Mucosa of stomach (tissue), 1 donor: ENCODE data around the gene ALDH16A1.

Experiments used
- H3K27me3 ChIP-seq: one replicate; pipeline ENCODE4 v1.7.0; 2013; ENCODE audit warnings: mild to moderate bottlenecking, low read length; ENCODE audit not compliant: control insufficient read depth, insufficient read depth
- H3K36me3 ChIP-seq: one replicate; pipeline ENCODE4 v1.7.0; 2013; ENCODE audit warnings: low read length; ENCODE audit not compliant: control insufficient read depth, insufficient read depth
- H3K4me1 ChIP-seq: one replicate; pipeline ENCODE4 v1.7.0; 2013; ENCODE audit warnings: mild to moderate bottlenecking, low read length; ENCODE audit not compliant: control insufficient read depth, insufficient read depth
- H3K4me3 ChIP-seq: one replicate; pipeline ENCODE4 v1.7.0; 2013; ENCODE audit warnings: low read length
- H3K9ac ChIP-seq: one replicate; pipeline ENCODE4 v1.7.0; 2013; ENCODE audit warnings: mild to moderate bottlenecking, low read length, moderate library complexity
- H3K9me3 ChIP-seq: one replicate; pipeline ENCODE4 v1.7.0; 2013; ENCODE audit warnings: mild to moderate bottlenecking, low read length, moderate library complexity; ENCODE audit not compliant: control insufficient read depth
- donor health status: Pancreatic carcinoma.

The ALDH16A1 gene

GRCh38 chr19:49490287-49491029 lies 37.4 kb downstream of the ALDH16A1 start:
- peaks cover 22% of the 10 kb centered on the region for H3K4me1 ChIP-seq
- no peak overlapping the region for H3K9ac ChIP-seq
- H3K4me3 ChIP-seq = no peak overlapping the region
- no peaks in the 10 kb centered on the region for H3K9me3 ChIP-seq
- H3K27me3 ChIP-seq = no peaks in the 10 kb centered on the region
- peaks cover 21% of the 10 kb centered on the region for H3K36me3 ChIP-seq

- no peaks in the 10 kb centered on the region for H3K9me3 ChIP-seq
- peaks cover 22% of the 10 kb centered on the region for H3K4me1 ChIP-seq
- no peak overlapping the region for H3K4me3 ChIP-seq
- no peak overlapping the region for H3K9ac ChIP-seq
- H3K36me3 ChIP-seq = peaks cover 21% of the 10 kb centered on the region
- no peaks in the 10 kb centered on the region for H3K27me3 ChIP-seq
These were observed 38.2 kb downstream of the ALDH16A1 start for GRCh38 chr19:49491030-49491803.

GRCh38 chr19:49491804-49492572 lies 39.0 kb downstream of the ALDH16A1 start:
- Histone ChIP-seq H3K27me3 (no peaks in the 10 kb centered on the region), H3K9me3 (no peaks in the 10 kb centered on the region), H3K36me3 (peaks cover 21% of the 10 kb centered on the region), H3K4me1 (peaks cover 25% of the 10 kb centered on the region), H3K4me3 (no peak overlapping the region), H3K9ac (no peak overlapping the region)

- no peak overlapping the region for H3K9ac ChIP-seq
- no peaks in the 10 kb centered on the region for H3K9me3 ChIP-seq
- H3K4me3 ChIP-seq = no peak overlapping the region
- no peaks in the 10 kb centered on the region for H3K27me3 ChIP-seq
- H3K36me3 ChIP-seq = peaks cover 28% of the 10 kb centered on the region
- H3K4me1 ChIP-seq = peaks cover 33% of the 10 kb centered on the region
These were observed 39.8 kb downstream of the ALDH16A1 start for GRCh38 chr19:49492573-49493405.

GRCh38 chr19:49496574-49497008 lies 43.6 kb downstream of the ALDH16A1 start:
- H3K4me1 ChIP-seq = peaks cover 44% of the 10 kb centered on the region
- peaks cover 29% of the 10 kb centered on the region for H3K36me3 ChIP-seq
- peak overlapping the region; percentile 95 for H3K9ac ChIP-seq
- H3K9me3 ChIP-seq = no peaks in the 10 kb centered on the region
- peak overlapping the region; percentile 98 for H3K4me3 ChIP-seq
- H3K27me3 ChIP-seq = no peaks in the 10 kb centered on the region

- Histone ChIP-seq H3K36me3 (peaks cover 23% of the 10 kb centered on the region), H3K27me3 (no peaks in the 10 kb centered on the region), H3K4me3 (peak overlapping the region; percentile 98), H3K9ac (peak overlapping the region; percentile 95), H3K4me1 (peaks cover 44% of the 10 kb centered on the region), H3K9me3 (no peaks in the 10 kb centered on the region)
These were observed 44.2 kb downstream of the ALDH16A1 start for GRCh38 chr19:49497047-49497788.

GRCh38 chr19:49497789-49498103 lies 44.7 kb downstream of the ALDH16A1 start:
- peak overlapping the region; percentile 95 for H3K9ac ChIP-seq
- no peaks in the 10 kb centered on the region for H3K9me3 ChIP-seq
- peak overlapping the region; percentile 98 for H3K4me3 ChIP-seq
- peaks cover 23% of the 10 kb centered on the region for H3K36me3 ChIP-seq
- peaks cover 44% of the 10 kb centered on the region for H3K4me1 ChIP-seq
- no peaks in the 10 kb centered on the region for H3K27me3 ChIP-seq

- no peaks in the 10 kb centered on the region for H3K27me3 ChIP-seq
- no peak overlapping the region for H3K9ac ChIP-seq
- H3K9me3 ChIP-seq = no peaks in the 10 kb centered on the region
- no peak overlapping the region for H3K4me3 ChIP-seq
- peaks cover 23% of the 10 kb centered on the region for H3K36me3 ChIP-seq
- peaks cover 50% of the 10 kb centered on the region for H3K4me1 ChIP-seq
These were observed 45.5 kb downstream of the ALDH16A1 start for GRCh38 chr19:49498475-49498874.

GRCh38 chr19:49499030-49499670 lies 46.1 kb downstream of the ALDH16A1 start:
- Histone ChIP-seq H3K4me1 (peaks cover 50% of the 10 kb centered on the region), H3K9me3 (no peaks in the 10 kb centered on the region), H3K4me3 (no peak overlapping the region), H3K36me3 (peaks cover 23% of the 10 kb centered on the region), H3K27me3 (no peaks in the 10 kb centered on the region), H3K9ac (no peak overlapping the region)

- H3K4me1 ChIP-seq = peaks cover 36% of the 10 kb centered on the region
- peaks cover 14% of the 10 kb centered on the region for H3K36me3 ChIP-seq
- no peak overlapping the region for H3K9ac ChIP-seq
- H3K27me3 ChIP-seq = no peaks in the 10 kb centered on the region
- no peaks in the 10 kb centered on the region for H3K9me3 ChIP-seq
- no peak overlapping the region for H3K4me3 ChIP-seq
These were observed 50.0 kb downstream of the ALDH16A1 start for GRCh38 chr19:49502866-49503581.
